HCT116 (cell line): ENCODE data around the gene ASIC1. TPM values are rescaled to one million over a fixed set of nuclear protein-coding genes. Genes with fewer than 3 reads are reported as not detected.

Experiments
- ATAC-seq: fragments of 200-7000 bp; cut with Tn5 transposase; 2 replicates; pipeline ENCODE4 v1.9.1; 2020; ENCODE audit warnings: mild to moderate bottlenecking, moderate library complexity
- BruUV-seq: library from RNA; stranded (reverse); fragments of 400-500 nt; replicated peaks from 2 replicates; lab custom pipeline; 2021; lab: Mats Ljungman, UMichigan
- CTCF ChIA-PET: fragments of 300-600 bp; sonication (Branson Sonifier 250); formaldehyde crosslinking; loops from one replicate; lab custom pipeline; 2021; ENCODE audit warnings: antibody characterized with exemption; lab: Charles Lee
- POLR2A ChIA-PET: fragments of 300-600, 350-600 bp; sonication (Branson Sonifier 250); formaldehyde crosslinking; loops from one replicate; lab custom pipeline; 2021; ENCODE audit warnings: antibody characterized with exemption; lab: Charles Lee
- RAD21 ChIA-PET, 2 experiments: fragments of 300-600 bp; sonication (Branson Sonifier 250); formaldehyde crosslinking; loops; one replicate each; lab custom pipeline; 2023; ENCODE audit warnings: low total read pairs in 2 of 2; ENCODE audit not compliant: uncharacterized antibody in 2 of 2, unreplicated experiment in 2 of 2, low non-redundant PET in 1 of 2; lab: Charles Lee
- DNase-seq: peaks from one replicate; pipeline ENCODE4 v3.0.0-alpha.2; 2010; ENCODE audit warnings: low read depth, low spot score
- H2AFZ ChIP-seq: fragments of 200-600 bp; shearing (Covaris generic), sonication (generic); 2 replicates; pipeline ENCODE4 v1.6.1; 2017; ENCODE audit warnings: low read depth, mixed run types, mixed read lengths, antibody characterized with exemption, low read length; ENCODE audit not compliant: poor library complexity, severe bottlenecking
- H3K27ac ChIP-seq: 2 replicates; pipeline ENCODE4 v1.5.1; 2012; ENCODE audit warnings: low read depth, low read length
- H3K27me3 ChIP-seq: fragments of 200-600 bp; sonication (generic); 2 replicates; pipeline ENCODE4 v1.6.1; 2016; ENCODE audit warnings: mixed run types, low read length, mixed read lengths; ENCODE audit not compliant: insufficient read depth
- H3K36me3 ChIP-seq, 2 experiments: fragments of 200-500 bp in 1 of 2; fragments of 200-600 bp in 1 of 2; sonication (Bioruptor generic) in 1 of 2; sonication (generic) in 1 of 2; 2 replicates each; pipeline versions ENCODE4 v1.5.1 to v1.6.1; 2014 to 2016; ENCODE audit warnings: low read length in 2 of 2, inconsistent platforms in 1 of 2, mixed read lengths in 1 of 2, mixed run types in 1 of 2; ENCODE audit not compliant: insufficient read depth in 2 of 2, control insufficient read depth in 1 of 2
- H3K4me1 ChIP-seq, 2 experiments: fragments of 200-600 bp in 1 of 2; sonication (generic) in 1 of 2; 2 replicates each; pipeline versions ENCODE4 v1.5.1 to v1.6.1; 2012 to 2017; ENCODE audit warnings: low read length in 2 of 2, inconsistent platforms in 1 of 2, mild to moderate bottlenecking in 1 of 2, mixed read lengths in 1 of 2, mixed run types in 1 of 2, moderate library complexity in 1 of 2; ENCODE audit not compliant: insufficient read depth in 2 of 2, control insufficient read depth in 1 of 2
- H3K4me2 ChIP-seq: fragments of 200-600 bp; sonication (generic); 2 replicates; pipeline ENCODE4 v1.6.1; 2017; ENCODE audit warnings: mixed run types, low read length, mixed read lengths
- H3K4me3 ChIP-seq, 2 experiments: fragments of 200-600 bp in 1 of 2; sonication (generic) in 1 of 2; replicated peaks in 1 of 2; 2 replicates each; pipeline ENCODE4 v1.5.1; 2011 to 2016; ENCODE audit warnings: low read length in 2 of 2, control low read depth in 1 of 2, low read depth in 1 of 2, mild to moderate bottlenecking in 1 of 2, mixed read lengths in 1 of 2, mixed run types in 1 of 2
- H3K79me2 ChIP-seq: fragments of 200-600 bp; sonication (generic); 2 replicates; pipeline ENCODE4 v1.6.1; 2017; ENCODE audit warnings: mild to moderate bottlenecking, mixed run types, low read length, moderate library complexity, mixed read lengths; ENCODE audit not compliant: insufficient read depth
- H3K9ac ChIP-seq: fragments of 200-600 bp; sonication (generic); 2 replicates; pipeline ENCODE4 v1.6.1; 2016; ENCODE audit warnings: low read length, mixed read lengths
- H3K9me2 ChIP-seq: fragments of 200-600 bp; sonication (generic), shearing (Covaris generic); 2 replicates; pipeline ENCODE4 v1.6.1; 2017; ENCODE audit warnings: mixed run types, mild to moderate bottlenecking, moderate library complexity; ENCODE audit not compliant: insufficient read depth
- H3K9me3 ChIP-seq, 2 experiments: fragments of 200-500 bp in 1 of 2; fragments of 200-600 bp in 1 of 2; sonication (Bioruptor generic) in 1 of 2; sonication (generic) in 1 of 2; 2 replicates each; pipeline ENCODE4 v1.6.1; 2014 to 2017; ENCODE audit warnings: low read length in 2 of 2, mixed read lengths in 2 of 2, inconsistent platforms in 1 of 2, low read depth in 1 of 2, mild to moderate bottlenecking in 1 of 2, mixed run types in 1 of 2, moderate library complexity in 1 of 2; ENCODE audit not compliant: control insufficient read depth in 1 of 2, insufficient read depth in 1 of 2
- H4K20me1 ChIP-seq: fragments of 200-600 bp; sonication (generic), shearing (Covaris generic); 2 replicates; pipeline ENCODE4 v1.6.1; 2017; ENCODE audit warnings: mixed run types, mild to moderate bottlenecking, moderate library complexity; ENCODE audit not compliant: insufficient read depth
- CBX3 ChIP-seq: IDR thresholded peaks from 2 replicates; pipeline ENCODE4 v1.6.1; 2012; ENCODE audit warnings: low read depth
- EGR1 ChIP-seq: IDR thresholded peaks from 2 replicates; pipeline ENCODE4 v1.6.1; 2012; ENCODE audit warnings: low read depth
- ELF1 ChIP-seq: IDR thresholded peaks from 2 replicates; pipeline ENCODE4 v1.6.1; 2012; ENCODE audit warnings: low read depth, borderline replicate concordance
- FOSL1 ChIP-seq: IDR thresholded peaks from 2 replicates; pipeline ENCODE4 v1.6.1; 2012; ENCODE audit warnings: low read depth
- JUND ChIP-seq: IDR thresholded peaks from 2 replicates; pipeline ENCODE4 v1.6.1; 2012
- POLR2AphosphoS5 ChIP-seq: IDR thresholded peaks from 2 replicates; pipeline ENCODE4 v1.6.1; 2011; ENCODE audit warnings: mild to moderate bottlenecking, low read depth, low read length, moderate library complexity
- SP1 ChIP-seq: IDR thresholded peaks from 2 replicates; pipeline ENCODE4 v1.6.1; 2012; ENCODE audit warnings: low read depth
- SRF ChIP-seq: IDR thresholded peaks from 2 replicates; pipeline ENCODE4 v1.6.1; 2012; ENCODE audit warnings: low read depth
- TCF7L2 ChIP-seq: IDR thresholded peaks from 2 replicates; pipeline ENCODE4 v1.7.0; 2011; ENCODE audit warnings: borderline replicate concordance, inconsistent platforms; ENCODE audit not compliant: insufficient read depth, insufficient read length; ENCODE audit errors: extremely low read depth
- YY1 ChIP-seq: IDR thresholded peaks from 2 replicates; pipeline ENCODE4 v1.6.1; 2011; ENCODE audit warnings: low read length, low read depth, moderate library complexity, mild to moderate bottlenecking; ENCODE audit not compliant: insufficient replicate concordance; ENCODE audit errors: extremely low read depth
- ZFX ChIP-seq: fragments of 450-650 bp; IDR thresholded peaks from 2 replicates; pipeline ENCODE4 v1.6.1; 2017
- ZNF274 ChIP-seq: fragments of 200-500 bp; sonication (Bioruptor generic); IDR thresholded peaks from 2 replicates; pipeline ENCODE4 v1.6.1; 2014; ENCODE audit warnings: mild to moderate bottlenecking, low read depth, low read length, inconsistent platforms
- intact Hi-C: fragments of 100-400 bp; cut with micrococcal nuclease; formaldehyde crosslinking; loops from 2 replicates; pipeline ENCODE4 v1.10.0; 2022
- total RNA-seq: library from RNA; stranded (reverse); gene quantifications from one replicate; pipeline ENCODE4 v1.2.1, GENCODE V29; 2021; ENCODE audit not compliant: unreplicated experiment
- TF ChIP-seq, protein P1 (sequence below): IDR thresholded peaks from 2 replicates; pipeline ENCODE4 v1.6.1; 2012; ENCODE audit warnings: low read depth
- TF ChIP-seq, protein P2 (sequence below): IDR thresholded peaks from 2 replicates; pipeline ENCODE4 v1.6.1; 2012
- TF ChIP-seq, protein P3 (sequence below), 3 experiments: fragments of 200-600 bp in 1 of 3; sonication (generic) in 1 of 3; IDR thresholded peaks in 2 of 3; conservative IDR thresholded peaks in 1 of 3; 2 replicates each; pipeline ENCODE4 v1.5.1; 2012 to 2017; ENCODE audit warnings: low read depth in 2 of 3, low read length in 2 of 3, antibody characterized with exemption in 1 of 3, borderline replicate concordance in 1 of 3, control low read depth in 1 of 3, mild to moderate bottlenecking in 1 of 3, mixed read lengths in 1 of 3, mixed run types in 1 of 3, moderate library complexity in 1 of 3; ENCODE audit not compliant: insufficient read depth in 1 of 3

ASIC1 gene
- total RNA-seq, 1 experiment from 2014 or later, result 28.9 TPM

DNA sequence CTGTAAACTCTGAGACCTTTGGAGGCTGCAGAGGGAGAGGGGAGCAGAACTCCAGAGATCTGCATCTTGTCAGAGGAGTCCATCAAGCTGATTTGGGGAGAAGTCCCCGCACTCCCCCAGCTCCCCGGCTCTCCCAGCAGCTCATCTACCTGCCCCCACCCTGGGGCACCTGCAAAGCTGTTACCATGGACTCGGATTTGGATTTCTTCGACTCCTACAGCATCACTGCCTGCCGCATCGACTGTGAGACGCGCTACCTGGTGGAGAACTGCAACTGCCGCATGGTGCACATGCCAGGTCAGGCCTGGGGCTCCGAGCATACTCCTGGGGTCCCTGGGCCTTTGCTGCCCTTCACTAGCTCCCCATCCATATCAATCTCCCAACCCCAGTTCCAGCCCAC is 20.9 kb downstream of the ASIC1 start:
- no peak overlapping the region for H3K9ac ChIP-seq
- BruUV-seq, result no TSS peak
- 0 out of 4 replicates have a peak, but pooled peaks cover 0 to 2% of the 10 kb centered on the region in 2 experiments for H3K36me3 ChIP-seq
- DNase-seq (no peak), ATAC-seq (no peak)
- RAD21 ChIA-PET, result no interaction called here
- no peaks in the 10 kb centered on the region; the same call in 1 of the 2 replicates for H4K20me1 ChIP-seq
- H3K27me3 ChIP-seq, result no peaks in the 10 kb centered on the region
- no peak overlapping the region for H3K4me3 ChIP-seq
- H3K9me3 ChIP-seq, result no peaks in the 10 kb centered on the region
- no peak overlapping the region for H2AFZ ChIP-seq
- TF ChIP-seq, protein P1, sequence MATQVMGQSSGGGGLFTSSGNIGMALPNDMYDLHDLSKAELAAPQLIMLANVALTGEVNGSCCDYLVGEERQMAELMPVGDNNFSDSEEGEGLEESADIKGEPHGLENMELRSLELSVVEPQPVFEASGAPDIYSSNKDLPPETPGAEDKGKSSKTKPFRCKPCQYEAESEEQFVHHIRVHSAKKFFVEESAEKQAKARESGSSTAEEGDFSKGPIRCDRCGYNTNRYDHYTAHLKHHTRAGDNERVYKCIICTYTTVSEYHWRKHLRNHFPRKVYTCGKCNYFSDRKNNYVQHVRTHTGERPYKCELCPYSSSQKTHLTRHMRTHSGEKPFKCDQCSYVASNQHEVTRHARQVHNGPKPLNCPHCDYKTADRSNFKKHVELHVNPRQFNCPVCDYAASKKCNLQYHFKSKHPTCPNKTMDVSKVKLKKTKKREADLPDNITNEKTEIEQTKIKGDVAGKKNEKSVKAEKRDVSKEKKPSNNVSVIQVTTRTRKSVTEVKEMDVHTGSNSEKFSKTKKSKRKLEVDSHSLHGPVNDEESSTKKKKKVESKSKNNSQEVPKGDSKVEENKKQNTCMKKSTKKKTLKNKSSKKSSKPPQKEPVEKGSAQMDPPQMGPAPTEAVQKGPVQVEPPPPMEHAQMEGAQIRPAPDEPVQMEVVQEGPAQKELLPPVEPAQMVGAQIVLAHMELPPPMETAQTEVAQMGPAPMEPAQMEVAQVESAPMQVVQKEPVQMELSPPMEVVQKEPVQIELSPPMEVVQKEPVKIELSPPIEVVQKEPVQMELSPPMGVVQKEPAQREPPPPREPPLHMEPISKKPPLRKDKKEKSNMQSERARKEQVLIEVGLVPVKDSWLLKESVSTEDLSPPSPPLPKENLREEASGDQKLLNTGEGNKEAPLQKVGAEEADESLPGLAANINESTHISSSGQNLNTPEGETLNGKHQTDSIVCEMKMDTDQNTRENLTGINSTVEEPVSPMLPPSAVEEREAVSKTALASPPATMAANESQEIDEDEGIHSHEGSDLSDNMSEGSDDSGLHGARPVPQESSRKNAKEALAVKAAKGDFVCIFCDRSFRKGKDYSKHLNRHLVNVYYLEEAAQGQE, result no peak
- TF ChIP-seq EGR1, result no peak
- TF ChIP-seq TCF7L2, result no peak
- TF ChIP-seq, protein P2, sequence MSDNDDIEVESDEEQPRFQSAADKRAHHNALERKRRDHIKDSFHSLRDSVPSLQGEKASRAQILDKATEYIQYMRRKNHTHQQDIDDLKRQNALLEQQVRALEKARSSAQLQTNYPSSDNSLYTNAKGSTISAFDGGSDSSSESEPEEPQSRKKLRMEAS, result no peak
- TF ChIP-seq, protein P3, sequence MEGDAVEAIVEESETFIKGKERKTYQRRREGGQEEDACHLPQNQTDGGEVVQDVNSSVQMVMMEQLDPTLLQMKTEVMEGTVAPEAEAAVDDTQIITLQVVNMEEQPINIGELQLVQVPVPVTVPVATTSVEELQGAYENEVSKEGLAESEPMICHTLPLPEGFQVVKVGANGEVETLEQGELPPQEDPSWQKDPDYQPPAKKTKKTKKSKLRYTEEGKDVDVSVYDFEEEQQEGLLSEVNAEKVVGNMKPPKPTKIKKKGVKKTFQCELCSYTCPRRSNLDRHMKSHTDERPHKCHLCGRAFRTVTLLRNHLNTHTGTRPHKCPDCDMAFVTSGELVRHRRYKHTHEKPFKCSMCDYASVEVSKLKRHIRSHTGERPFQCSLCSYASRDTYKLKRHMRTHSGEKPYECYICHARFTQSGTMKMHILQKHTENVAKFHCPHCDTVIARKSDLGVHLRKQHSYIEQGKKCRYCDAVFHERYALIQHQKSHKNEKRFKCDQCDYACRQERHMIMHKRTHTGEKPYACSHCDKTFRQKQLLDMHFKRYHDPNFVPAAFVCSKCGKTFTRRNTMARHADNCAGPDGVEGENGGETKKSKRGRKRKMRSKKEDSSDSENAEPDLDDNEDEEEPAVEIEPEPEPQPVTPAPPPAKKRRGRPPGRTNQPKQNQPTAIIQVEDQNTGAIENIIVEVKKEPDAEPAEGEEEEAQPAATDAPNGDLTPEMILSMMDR (IDR thresholded peaks at IDR 0.05 in 2 of 3, conservative IDR thresholded peaks at IDR 0.05 in 1 of 3; ENCODE audit: borderline replicate concordance in 1 of 3, insufficient read depth in 1 of 3, low read depth in 2 of 3, low read length in 2 of 3), result no peak
- no peak for TF ChIP-seq SP1
- TF ChIP-seq ZFX, result no peak
- no peak for TF ChIP-seq CBX3
- TF ChIP-seq YY1, result no peak
- TF ChIP-seq FOSL1, result no peak
- no peak for TF ChIP-seq JUND
- TF ChIP-seq ELF1, result no peak
- TF ChIP-seq POLR2AphosphoS5, result no peak
- no peak for TF ChIP-seq SRF
- no peak for TF ChIP-seq ZNF274
- POLR2A ChIA-PET, result no interaction called here
- H3K27ac ChIP-seq, result no peak overlapping the region
- H3K9me2 ChIP-seq, result no peaks in the 10 kb centered on the region
- peaks cover 0 to 10% of the 10 kb centered on the region in 2 experiments; a peak in 1 of 4 replicates for H3K4me1 ChIP-seq
- H3K4me2 ChIP-seq, result no peak overlapping the region
- intact Hi-C loops, result no loop called here
- CTCF ChIA-PET, result no interaction called here
- no peaks in the 10 kb centered on the region for H3K79me2 ChIP-seq
